Brain microvascular endothelial cell (primary cell): ENCODE measurements around the gene GREB1.

Source experiments
- DNase-seq: peaks from one replicate; pipeline ENCODE4 v3.0.0-alpha.2; 2020
- H3K27ac ChIP-seq: fragments of 250-450 bp; sonication (Bioruptor Pico); 2 replicates; pipeline ENCODE4 v1.5.1; 2020; ENCODE audit warnings: mild to moderate bottlenecking, moderate library complexity
- H3K27me3 ChIP-seq: fragments of 250-450 bp; sonication (Bioruptor Pico); replicated peaks from 2 replicates; pipeline ENCODE4 v1.5.1; 2020; ENCODE audit warnings: mild to moderate bottlenecking
- H3K36me3 ChIP-seq: fragments of 250-450 bp; sonication (Bioruptor Pico); replicated peaks from 2 replicates; pipeline ENCODE4 v1.5.1; 2020; ENCODE audit warnings: mild to moderate bottlenecking
- H3K4me3 ChIP-seq: 2 replicates; pipeline ENCODE4 v1.5.1; 2011; ENCODE audit warnings: low read depth, mild to moderate bottlenecking, control low read depth, low read length, moderate library complexity
- CTCF ChIP-seq: IDR thresholded peaks from 2 replicates; pipeline ENCODE4 v1.5.1; 2011; ENCODE audit warnings: low read depth, mild to moderate bottlenecking, moderate library complexity, low read length, control low read depth, inconsistent platforms; ENCODE audit errors: missing control alignments
- in situ Hi-C: cut with HindIII; loops from 2 replicates; pipeline ENCODE4 v1.10.0; 2017; ENCODE audit warnings: low sequenced_read_pairs, low pct_ligation_motif_present

GREB1 gene

DNA sequence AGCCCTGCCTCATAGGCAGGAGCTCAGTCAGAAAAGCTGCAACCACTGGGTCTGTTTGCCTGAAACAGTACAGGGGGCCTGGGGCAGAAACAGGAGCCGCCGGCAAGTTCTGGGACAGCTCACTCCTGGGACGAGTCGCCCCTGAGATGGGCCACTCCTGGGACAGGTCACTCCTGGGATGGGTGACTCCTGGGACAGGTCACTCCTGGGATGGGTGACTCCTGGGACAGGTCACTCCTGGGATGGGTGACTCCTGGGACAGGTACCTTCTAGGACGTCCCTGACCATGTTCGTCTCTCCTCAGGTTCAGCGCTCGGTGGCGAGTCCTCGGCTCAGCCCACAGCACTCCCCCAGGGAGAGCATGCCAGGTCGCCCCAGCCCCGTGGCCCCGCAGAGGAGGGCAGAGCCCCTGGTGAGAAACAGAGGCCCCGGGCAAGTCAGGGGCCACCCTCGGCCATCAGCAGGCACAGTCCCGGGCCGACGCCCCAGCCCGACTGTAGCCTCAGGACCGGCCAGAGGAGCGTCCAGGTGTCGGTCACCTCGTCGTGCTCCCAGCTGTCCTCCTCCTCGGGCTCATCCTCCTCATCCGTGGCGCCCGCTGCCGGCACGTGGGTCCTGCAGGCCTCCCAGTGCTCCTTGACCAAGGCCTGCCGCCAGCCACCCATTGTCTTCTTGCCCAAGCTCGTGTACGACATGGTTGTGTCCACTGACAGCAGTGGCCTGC is 84.3 kb downstream of the GREB1 start:
- in situ Hi-C loops = no loop called here
- no peak overlapping the region for H3K27ac ChIP-seq

DNA sequence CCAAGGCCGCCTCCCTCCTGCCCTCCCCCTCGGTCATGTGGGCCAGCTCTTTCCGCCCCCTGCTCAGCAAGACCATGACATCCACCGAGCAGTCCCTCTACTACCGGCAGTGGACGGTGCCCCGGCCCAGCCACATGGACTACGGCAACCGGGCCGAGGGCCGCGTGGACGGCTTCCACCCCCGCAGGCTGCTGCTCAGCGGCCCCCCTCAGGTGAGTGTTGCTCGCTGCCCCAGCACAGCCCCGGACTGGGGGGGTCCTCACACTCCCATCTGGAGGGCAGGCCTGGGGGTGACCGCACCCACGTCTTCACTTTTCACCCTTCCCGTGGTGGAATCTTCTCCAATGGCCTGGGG is 84.8 kb downstream of the GREB1 start:
- Histone ChIP-seq H3K36me3 (no peaks in the 10 kb centered on the region), H3K27me3 (no peaks in the 10 kb centered on the region), H3K4me3 (no peak overlapping the region), H3K27ac (no peak overlapping the region)
- DNase-seq = no peak
- in situ Hi-C loops = no loop called here
- TF ChIP-seq CTCF = no peak

More for the DNA sequence above, 84.3 kb downstream of the GREB1 start:
- DNase-seq = no peak
- TF ChIP-seq CTCF = no peak
- H3K4me3 ChIP-seq = no peak overlapping the region
- H3K27me3 ChIP-seq = no peaks in the 10 kb centered on the region
- no peaks in the 10 kb centered on the region for H3K36me3 ChIP-seq

GRCh38 chr2:11621410-11621809 is 87.6 kb downstream of the GREB1 start:
- Histone ChIP-seq H3K27me3 (no peaks in the 10 kb centered on the region), H3K36me3 (no peaks in the 10 kb centered on the region), H3K4me3 (no peak overlapping the region), H3K27ac (no peak overlapping the region)
- DNase-seq = no peak
- in situ Hi-C loops = no loop called here
- TF ChIP-seq CTCF = no peak

GRCh38 chr2:11622611-11623010 is 88.8 kb downstream of the GREB1 start:
- no peak for TF ChIP-seq CTCF
- H3K36me3 ChIP-seq = no peaks in the 10 kb centered on the region
- no peak overlapping the region for H3K4me3 ChIP-seq
- in situ Hi-C loops = no loop called here
- H3K27ac ChIP-seq = no peak overlapping the region
- DNase-seq = no peak
- no peaks in the 10 kb centered on the region for H3K27me3 ChIP-seq

GRCh38 chr2:11624893-11625292 is 91.0 kb downstream of the GREB1 start:
- no peak for DNase-seq
- Histone ChIP-seq H3K4me3 (no peak overlapping the region), H3K27ac (no peak overlapping the region), H3K27me3 (no peaks in the 10 kb centered on the region), H3K36me3 (no peaks in the 10 kb centered on the region)
- no peak for TF ChIP-seq CTCF
- in situ Hi-C loops = no loop called here

DNA sequence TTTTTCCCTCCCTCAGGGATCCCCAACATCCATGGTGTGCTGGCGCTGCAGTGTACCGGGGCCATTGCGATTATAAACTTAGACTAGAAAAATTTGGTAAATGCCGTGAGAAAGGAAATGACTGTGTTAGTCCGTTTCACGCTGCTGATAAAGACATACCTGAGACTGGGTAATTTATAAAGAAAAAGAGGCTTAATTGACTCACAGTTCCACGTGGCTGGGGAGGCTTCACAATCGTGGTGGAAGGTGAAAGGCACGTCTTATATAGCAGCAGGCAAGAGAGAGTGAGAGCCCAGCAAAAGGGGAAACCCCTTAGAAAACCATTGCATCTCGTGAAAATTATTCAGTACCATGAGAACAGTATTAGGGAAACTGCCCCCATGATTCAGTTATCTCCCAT is 91.8 kb downstream of the GREB1 start:
- DNase-seq = no peak
- H3K27ac ChIP-seq = no peak overlapping the region
- in situ Hi-C loops = no loop called here
- no peaks in the 10 kb centered on the region for H3K27me3 ChIP-seq
- no peak overlapping the region for H3K4me3 ChIP-seq
- TF ChIP-seq CTCF = no peak
- H3K36me3 ChIP-seq = no peaks in the 10 kb centered on the region
